Stomach (tissue), 4 donors: Measurements from ENCODE around the gene BARX1.

Experiments used
- CTCF ChIP-seq, 7 experiments: fragments of 450-650 bp in 4 of 7; fragments of 200-600 bp in 3 of 7; sonication (generic) in 3 of 7; IDR thresholded peaks; one replicate each; pipeline ENCODE4 v1.5.1; 2016 to 2019; ENCODE audit warnings: antibody characterized with exemption in 7 of 7, control low read depth in 2 of 7, mild to moderate bottlenecking in 1 of 7
- EP300 ChIP-seq: sonication (generic); formaldehyde crosslinking; IDR thresholded peaks from one replicate; pipeline ENCODE4 v1.6.1; 2017; ENCODE audit warnings: antibody characterized with exemption
- POLR2A ChIP-seq, 4 donors: fragments of 450-650 bp; IDR thresholded peaks; one replicate each; pipeline ENCODE4 v1.6.1; 2016; ENCODE audit warnings: antibody characterized with exemption in 4 of 4, control low read depth in 2 of 4, mild to moderate bottlenecking in 1 of 4, moderate library complexity in 1 of 4
- POLR2AphosphoS5 ChIP-seq, 3 donors: sonication (generic); formaldehyde crosslinking; IDR thresholded peaks; one replicate each; pipeline ENCODE4 v1.6.1; 2016; ENCODE audit warnings: antibody characterized with exemption in 3 of 3

GRCh38 chr9:94002316-94003140 lies 47.4 kb upstream of the BARX1 start:
- peak in 1 of 3 donors; percentile 9 for TF ChIP-seq POLR2AphosphoS5 (IDR thresholded peaks at IDR 0.05)
- TF ChIP-seq CTCF (IDR thresholded peaks at IDR 0.05): peak in 5 of 7 experiments; percentile 48 to 81 (median 68)
- no peak for TF ChIP-seq POLR2A (IDR thresholded peaks at IDR 0.05)
- no peak for TF ChIP-seq EP300
